GM18909 (cell line): ENCODE measurements around the gene APH1B.

Experiments used
- ATAC-seq: cut with Tn5 transposase; IDR thresholded peaks from one replicate; pipeline ENCODE4 v1.9.1; 2021; ENCODE audit warnings: mild to moderate bottlenecking; ENCODE audit not compliant: unreplicated experiment, poor library complexity

APH1B gene

DNA sequence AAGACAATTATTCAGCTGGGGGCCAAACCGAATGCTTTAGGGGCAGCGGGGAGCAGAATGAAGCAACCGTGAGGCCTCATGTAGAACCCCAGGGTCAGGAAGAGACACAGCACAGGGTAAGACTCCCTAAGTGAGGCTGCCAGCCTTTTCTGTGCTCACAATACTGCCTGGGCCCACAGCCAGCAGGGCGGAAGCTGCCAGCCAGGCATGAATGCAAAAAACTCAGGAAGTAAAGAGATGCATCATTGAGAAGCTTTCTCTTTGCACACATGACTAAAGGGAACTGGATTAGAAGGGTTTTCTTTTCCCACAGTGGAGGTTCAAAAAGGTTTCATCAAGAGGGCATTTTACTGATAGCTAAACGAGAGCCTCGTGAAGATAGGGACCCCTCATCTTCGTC, 71.0 kb downstream of the APH1B start:
- no peak for ATAC-seq

DNA sequence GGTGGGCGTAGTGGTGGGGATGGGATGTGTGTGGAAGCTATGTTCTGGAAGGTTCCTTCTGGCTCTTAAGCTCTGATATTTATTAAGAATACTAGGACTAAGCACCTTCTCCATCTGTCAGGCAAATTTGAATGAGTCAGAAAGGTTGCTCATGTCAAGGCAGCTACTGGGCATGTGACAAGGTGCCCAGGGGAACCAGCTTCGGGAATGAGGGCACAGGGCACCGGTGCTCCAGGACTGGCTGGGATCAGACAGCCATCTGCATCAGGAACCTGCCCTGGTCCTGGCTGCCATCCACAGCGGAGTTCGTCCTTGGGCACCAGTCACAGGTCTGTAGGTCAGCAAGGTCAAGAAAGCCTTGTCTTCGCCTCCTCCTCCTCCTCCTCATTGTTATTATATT, 71.8 kb downstream of the APH1B start:
- no peak for ATAC-seq

DNA sequence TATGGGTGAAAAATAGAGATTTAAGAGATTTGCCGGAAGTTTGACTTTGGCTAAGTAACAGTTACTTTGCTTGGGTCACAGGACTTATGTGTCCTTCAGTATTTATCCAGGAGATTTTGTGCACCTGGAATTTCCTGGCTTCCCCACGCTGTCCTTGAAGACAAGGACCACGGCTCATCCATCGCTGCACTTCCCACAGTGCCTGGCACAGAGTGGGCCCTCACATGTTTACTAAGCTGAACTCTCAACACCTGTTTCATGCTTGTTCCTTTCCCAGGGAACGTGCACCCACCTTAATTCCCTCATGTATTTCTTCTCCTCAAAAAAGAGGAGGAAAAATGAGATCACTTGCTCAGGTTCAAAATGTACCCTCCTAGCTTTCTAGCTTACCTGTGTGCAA, 72.2 kb downstream of the APH1B start:
- no peak for ATAC-seq

DNA sequence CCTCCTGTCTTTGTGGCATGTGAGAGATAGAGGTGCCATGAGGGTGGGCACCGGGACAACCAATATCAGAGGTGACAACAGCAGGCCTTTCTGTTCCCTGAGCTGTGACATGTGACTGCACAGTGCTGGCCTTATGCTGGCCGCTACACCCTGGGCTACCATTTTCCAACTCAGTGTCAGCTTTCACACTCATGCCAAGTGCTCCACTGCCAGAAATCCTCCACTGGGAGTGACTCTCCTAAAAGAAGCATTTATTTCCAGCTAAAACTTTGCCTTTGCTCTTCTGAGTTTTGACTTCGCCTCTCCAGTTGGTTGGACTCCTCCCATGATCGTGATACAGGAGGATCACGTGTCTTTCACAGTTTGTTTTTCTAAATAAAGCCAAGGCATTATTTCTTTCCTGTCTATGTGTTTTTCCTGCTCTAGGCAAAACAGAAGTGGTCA, 72.8 kb downstream of the APH1B start:
- ATAC-seq = no peak

DNA sequence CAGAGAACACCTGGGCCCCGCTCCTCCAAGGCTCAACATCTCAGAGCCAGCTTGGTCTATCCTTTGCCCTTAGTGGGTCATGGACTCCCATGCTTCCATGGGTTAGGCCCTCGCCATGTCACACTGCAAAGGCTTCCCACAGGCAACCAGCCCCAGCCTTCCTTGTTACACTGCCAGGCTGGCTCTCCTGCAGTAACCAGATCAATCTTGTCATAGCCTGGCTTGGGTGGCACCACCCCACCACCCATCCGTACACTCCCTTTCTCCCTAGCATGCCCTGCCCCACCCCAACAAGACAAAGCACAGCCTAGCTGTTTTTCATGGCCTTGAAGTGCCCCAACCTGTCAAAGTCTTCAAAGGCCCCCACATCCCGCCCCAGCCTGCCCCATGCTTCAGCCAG, 73.8 kb downstream of the APH1B start:
- no peak for ATAC-seq

DNA sequence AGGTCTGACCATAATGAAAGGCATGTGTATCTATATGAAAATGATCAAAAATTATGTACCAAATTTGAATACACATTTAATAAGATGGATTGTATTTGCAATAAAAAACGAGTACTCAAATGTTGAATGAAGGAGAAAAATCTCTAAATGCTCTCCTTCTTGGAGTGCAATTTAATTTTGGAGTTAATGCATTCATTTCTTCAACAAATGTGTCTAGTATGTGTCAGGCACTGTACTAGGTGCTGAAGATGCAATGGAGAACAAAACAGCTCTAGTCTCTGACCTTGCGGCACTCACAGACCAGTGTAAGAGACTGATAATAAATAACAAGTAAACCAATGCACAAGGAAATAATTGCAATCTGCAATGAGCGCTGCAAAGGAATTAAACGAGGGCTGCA, 75.4 kb downstream of the APH1B start:
- ATAC-seq = no peak

DNA sequence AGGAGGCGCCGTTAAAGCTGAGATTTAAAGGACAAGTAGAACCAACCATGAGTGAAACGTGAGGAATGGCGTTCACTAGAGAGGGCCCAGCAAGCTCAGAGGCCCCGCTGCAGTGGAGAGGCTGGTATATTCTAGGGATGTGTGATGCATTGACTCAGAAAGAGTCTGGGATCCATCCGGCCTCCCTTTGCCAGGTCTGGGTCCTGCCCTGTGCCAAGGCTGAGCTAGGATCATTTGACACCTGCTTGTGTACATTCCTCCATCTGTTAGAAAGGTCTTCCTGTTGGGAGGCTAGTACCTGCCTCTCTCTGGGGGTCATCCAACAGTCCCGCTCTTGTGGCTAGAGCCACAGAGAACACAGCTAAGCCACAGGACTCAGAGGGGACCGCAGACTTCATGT, 75.9 kb downstream of the APH1B start:
- ATAC-seq = no peak

DNA sequence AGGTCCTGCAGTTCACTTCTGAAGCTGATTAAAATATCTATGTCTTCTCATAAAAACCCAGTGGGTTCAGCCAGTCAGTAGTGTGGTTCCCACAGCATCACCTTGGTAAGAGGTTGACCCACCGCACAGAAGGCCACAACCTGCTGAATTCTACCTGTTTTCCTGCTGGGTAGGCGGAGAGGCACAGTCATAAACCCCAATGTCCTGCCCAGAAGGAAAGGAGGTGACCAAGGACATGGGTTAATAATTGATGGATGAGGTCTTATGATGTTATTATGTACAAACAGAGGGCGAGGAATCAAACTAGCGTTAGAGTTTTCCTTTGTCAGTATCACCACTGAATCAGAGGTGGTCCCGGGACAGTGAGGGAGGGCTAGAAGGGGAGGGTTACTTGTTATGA, 76.5 kb downstream of the APH1B start:
- no peak for ATAC-seq

DNA sequence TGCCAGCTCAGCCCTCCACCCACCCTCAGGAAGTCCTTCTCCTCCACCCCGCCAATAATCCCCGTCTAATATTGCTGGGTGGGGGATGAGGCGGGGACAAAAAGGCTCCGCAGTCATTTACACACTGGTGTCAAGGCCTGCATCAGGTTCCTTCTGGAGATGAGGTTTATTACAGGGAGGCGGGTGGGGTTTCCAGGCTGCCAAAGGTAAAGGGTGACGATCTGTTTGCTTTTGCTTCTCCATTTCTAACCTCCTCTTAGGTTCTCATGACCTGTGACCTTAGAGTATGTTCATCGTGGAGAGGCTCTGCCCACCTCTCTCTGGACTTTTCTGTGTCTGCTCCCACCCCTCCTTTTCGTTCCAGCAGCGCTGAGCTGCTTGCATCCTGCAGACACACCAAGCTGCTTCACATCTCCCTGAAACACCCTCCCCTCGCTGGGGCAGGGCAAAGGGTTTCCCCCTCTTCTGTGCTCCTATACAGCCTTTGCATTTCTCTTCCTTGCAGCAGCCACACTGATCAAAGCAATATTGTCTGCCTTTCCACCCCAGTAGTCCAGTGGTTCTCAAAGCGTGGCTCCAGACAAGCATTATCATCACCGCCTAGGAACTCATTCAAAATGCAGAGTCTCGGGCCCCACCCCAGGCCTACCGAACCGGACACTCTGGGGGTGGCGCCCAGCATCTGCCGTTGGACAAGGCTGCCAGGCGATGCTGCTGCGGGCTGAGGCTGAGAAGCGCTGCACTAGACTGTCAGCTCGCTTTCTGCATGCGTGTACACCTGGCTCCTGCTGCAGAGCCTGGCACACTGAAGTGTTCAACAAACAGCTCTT, 77.6 kb downstream of the APH1B start:
- no peak for ATAC-seq

DNA sequence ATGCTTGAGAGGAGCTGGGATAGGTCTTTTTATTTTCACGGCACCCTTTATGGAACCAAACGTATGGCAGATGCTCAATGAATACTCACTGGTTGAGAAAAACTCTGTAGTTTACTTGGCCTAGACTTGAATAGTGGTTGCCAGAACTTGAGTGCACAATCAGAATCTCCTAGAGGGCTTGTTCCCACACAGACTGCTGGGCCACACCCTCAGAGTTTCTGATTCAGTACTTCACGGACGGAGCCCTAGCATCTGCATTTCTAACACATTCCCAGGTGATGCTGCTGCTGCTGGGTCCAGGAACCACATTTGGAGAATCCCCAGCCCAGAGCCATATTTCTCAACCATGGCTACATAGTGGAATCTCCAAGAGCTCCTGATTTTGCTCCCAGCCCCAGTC, 79.7 kb downstream of the APH1B start:
- ATAC-seq = no peak

DNA sequence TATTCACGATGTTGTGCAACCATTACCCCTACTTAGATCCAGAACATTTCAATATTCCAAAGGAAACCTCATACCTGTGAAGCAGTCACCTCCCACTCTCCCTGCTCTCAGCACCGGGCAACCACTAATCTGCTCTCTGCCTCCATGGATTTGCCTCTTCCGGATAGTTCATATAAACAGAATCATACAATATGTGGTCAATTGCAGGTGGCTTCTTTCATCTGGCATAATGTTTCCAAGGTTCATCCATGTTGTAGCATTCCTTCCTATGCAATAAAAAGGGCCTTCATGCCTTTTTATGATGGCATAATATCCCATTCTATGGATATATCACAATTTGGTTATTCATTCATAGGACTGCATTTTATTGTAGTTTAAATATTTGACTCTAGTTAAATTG, 80.3 kb downstream of the APH1B start:
- ATAC-seq = no peak

DNA sequence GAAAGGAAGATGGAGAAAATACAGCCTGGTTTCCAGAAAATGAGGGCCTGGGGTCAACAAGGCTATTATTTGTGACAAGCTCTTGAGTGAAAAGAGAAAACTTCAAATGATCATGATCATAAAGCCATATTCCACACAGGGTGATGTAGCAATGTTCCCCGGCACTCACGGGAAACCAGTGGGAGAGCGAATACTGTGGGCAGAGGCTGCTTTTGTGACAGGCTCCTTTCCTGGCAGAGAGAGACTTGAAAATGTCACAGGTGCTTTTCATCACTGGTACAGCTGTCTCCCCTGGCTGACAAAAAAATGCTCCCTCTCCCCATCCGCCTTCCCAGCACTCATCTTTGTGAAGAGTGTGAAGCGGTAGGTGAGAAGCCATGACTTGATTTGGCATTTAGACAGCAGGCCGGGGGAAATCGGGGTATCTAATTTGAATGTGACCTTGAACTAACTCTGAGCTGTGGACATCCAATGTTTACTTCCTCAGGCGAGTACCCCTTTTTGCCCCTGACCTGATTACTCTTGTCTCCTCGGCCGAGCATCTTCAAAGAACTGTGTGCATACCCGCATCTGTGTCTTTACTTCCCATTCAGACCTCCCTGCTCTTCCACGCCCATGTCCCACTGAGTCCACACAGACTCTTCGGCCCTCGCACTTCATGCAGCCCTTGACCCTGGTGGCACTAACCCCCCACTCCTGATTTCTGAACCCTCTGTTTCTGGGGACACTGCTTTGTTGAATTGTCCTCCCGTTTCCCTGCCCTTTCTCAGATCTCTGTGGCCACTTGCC, 81.0 kb downstream of the APH1B start:
- ATAC-seq = no peak
